Ishikawa (cell line): ENCODE measurements around the gene POU2F1.

Source experiments
- CEBPB ChIP-seq: IDR thresholded peaks from 2 replicates; pipeline ENCODE4 v1.6.1; 2012
- CREB1 ChIP-seq: IDR thresholded peaks from 2 replicates; pipeline ENCODE4 v1.6.1; 2012; ENCODE audit warnings: low read depth
- EGR1 ChIP-seq: IDR thresholded peaks from 2 replicates; pipeline ENCODE4 v1.6.1; 2012
- EP300 ChIP-seq: IDR thresholded peaks from 2 replicates; pipeline ENCODE4 v1.6.1; 2012; ENCODE audit warnings: borderline replicate concordance
- FOXM1 ChIP-seq: IDR thresholded peaks from 2 replicates; pipeline ENCODE4 v1.6.1; 2012; ENCODE audit warnings: low read depth, borderline replicate concordance
- MAX ChIP-seq: IDR thresholded peaks from 2 replicates; pipeline ENCODE4 v1.6.1; 2012
- NFIC ChIP-seq: IDR thresholded peaks from 2 replicates; pipeline ENCODE4 v1.6.1; 2012
- RAD21 ChIP-seq: IDR thresholded peaks from 2 replicates; pipeline ENCODE4 v1.6.1; 2012; ENCODE audit warnings: low read depth
- REST ChIP-seq: IDR thresholded peaks from 2 replicates; pipeline ENCODE4 v1.6.1; 2012; ENCODE audit warnings: low read depth, mild to moderate bottlenecking
- TAF1 ChIP-seq: IDR thresholded peaks from 2 replicates; pipeline ENCODE4 v1.6.1; 2012; ENCODE audit warnings: low read depth, mild to moderate bottlenecking
- TCF12 ChIP-seq: IDR thresholded peaks from 2 replicates; pipeline ENCODE4 v1.6.1; 2012; ENCODE audit warnings: low read depth
- TEAD4 ChIP-seq: IDR thresholded peaks from 2 replicates; pipeline ENCODE4 v1.6.1; 2012
- YY1 ChIP-seq: IDR thresholded peaks from 2 replicates; pipeline ENCODE4 v1.6.1; 2012; ENCODE audit warnings: low read depth
- ZBTB7A ChIP-seq: IDR thresholded peaks from 2 replicates; pipeline ENCODE4 v1.6.1; 2012; ENCODE audit warnings: low read depth
- TF ChIP-seq, protein P1 (sequence below): IDR thresholded peaks from 2 replicates; pipeline ENCODE4 v1.6.1; 2012

POU2F1 gene

DNA sequence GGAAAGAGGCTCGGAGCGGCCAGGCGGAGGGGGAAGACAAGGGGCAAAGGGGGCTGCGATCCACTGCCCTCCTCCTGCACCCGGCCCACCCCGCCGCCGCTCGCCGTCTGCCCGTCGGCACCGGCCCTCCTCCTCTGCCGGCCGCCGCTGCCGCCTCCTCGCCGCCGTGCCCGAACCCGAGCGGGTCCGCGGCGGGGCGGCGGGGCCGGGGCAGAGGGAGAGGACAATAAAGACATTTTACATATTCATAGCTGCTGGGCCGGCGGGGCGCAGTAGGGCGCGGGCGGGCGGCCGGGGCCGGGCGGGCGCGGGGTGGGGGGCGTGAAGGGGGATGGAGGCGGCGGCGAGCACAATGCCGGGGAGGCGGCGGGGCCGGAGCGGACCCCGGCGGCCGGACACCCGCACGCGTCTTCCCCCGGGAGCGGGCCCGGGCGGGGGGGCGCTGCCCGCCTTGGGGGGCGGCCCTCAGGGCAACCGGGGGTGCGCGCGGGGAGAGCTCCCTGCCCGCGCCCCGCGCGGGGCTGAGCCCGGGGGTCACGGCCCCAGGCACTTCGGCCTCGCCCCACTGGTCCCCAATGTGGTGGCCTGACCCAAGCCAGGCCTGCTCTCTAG, 546 bp downstream of the POU2F1 start:
- TF ChIP-seq ZBTB7A = no peak
- TF ChIP-seq REST = no peak
- TF ChIP-seq NFIC = no peak
- no peak for TF ChIP-seq RAD21
- TF ChIP-seq EP300 = no peak
- no peak for TF ChIP-seq YY1
- no peak for TF ChIP-seq TCF12
- no peak for TF ChIP-seq TAF1
- TF ChIP-seq CREB1 = no peak
- TF ChIP-seq TEAD4 = no peak
- TF ChIP-seq FOXM1 = no peak

GRCh38 chr1:167221738-167222610, 1.3 kb downstream of the POU2F1 start:
- TF ChIP-seq MAX (peak; percentile 95), ZBTB7A (peak; percentile 93), YY1 (no peak)

DNA sequence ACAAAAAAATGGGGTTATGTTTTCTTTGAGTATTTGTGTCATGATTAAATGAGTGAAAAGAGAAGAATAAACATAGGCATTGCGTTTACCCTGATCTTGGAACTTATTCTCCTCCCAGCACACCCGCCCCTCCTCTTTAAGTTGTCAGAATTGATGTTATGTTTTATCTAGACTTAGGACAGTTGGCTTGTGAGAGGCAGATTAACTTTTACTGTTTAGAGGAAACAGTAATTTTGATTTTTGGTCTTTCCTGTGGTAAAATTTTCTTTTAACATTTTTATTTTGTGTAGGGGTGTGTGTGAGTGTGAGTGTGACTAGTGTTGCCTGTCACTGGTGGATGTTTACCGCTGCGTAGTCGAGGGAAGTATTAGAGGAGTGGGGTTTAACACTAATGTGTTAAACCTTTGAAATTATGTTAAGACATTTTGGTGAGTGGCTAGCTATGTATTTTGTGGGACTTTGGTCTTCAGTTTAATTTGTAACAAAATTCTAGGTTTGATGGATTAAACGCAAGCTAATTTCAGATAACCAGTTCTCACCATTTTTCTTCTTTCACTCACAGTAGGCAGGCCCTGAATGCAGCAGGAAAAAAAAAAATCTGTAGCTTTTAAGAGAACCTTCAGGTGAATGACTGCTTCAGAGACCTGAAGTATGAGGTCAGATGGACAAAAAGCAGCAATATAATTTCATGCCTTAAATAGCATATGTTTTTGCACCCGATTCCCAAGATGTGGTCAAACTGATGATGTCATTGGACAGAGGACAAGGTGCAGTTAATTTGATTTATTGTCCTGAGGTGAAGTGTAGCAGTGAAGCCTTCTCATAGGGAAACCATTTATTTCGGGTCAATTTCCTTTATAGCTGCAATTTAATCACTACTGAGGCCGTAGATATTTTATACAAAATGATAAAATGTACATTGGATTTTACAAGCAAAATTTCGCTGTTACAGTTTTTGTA, 2.7 kb downstream of the POU2F1 start:
- TF ChIP-seq, protein P1, sequence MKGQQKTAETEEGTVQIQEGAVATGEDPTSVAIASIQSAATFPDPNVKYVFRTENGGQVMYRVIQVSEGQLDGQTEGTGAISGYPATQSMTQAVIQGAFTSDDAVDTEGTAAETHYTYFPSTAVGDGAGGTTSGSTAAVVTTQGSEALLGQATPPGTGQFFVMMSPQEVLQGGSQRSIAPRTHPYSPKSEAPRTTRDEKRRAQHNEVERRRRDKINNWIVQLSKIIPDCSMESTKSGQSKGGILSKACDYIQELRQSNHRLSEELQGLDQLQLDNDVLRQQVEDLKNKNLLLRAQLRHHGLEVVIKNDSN = no peak
- TF ChIP-seq MAX = no peak
- no peak for TF ChIP-seq CEBPB
- no peak for TF ChIP-seq YY1
- TF ChIP-seq NFIC = no peak
- no peak for TF ChIP-seq EGR1
- no peak for TF ChIP-seq REST
- TF ChIP-seq ZBTB7A = no peak
- no peak for TF ChIP-seq FOXM1
- TF ChIP-seq TEAD4 = no peak
- TF ChIP-seq EP300 = no peak
- no peak for TF ChIP-seq CREB1
- no peak for TF ChIP-seq TAF1

DNA sequence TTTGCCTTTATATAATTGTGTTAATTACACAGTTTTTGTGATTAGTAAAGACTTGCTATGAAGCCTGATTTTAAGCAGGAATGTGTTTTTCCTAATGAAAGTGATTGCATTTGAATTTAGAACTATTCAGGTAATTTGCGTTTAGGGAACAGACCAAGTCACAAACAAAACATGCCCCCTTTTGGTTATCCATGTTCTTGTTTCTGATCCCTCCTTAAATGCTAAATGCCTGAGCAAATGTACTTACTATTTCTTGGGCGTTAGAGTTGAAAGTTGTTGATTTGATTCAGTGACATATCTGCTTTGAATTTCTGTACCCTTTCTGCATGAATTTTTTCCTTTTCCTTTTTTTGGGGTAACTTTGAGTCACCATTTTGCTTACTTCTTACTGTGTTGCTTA, 5.2 kb downstream of the POU2F1 start:
- no peak for TF ChIP-seq YY1
- TF ChIP-seq EP300 = no peak
- TF ChIP-seq MAX = no peak
- TF ChIP-seq RAD21 = no peak
- TF ChIP-seq REST = no peak
- TF ChIP-seq FOXM1 = no peak
- no peak for TF ChIP-seq EGR1
- no peak for TF ChIP-seq CEBPB
